Heart left ventricle (tissue), 13 donors: ENCODE measurements around the gene ETS2.

Experiments used
- POLR2A ChIP-seq, 2 donors: fragments of 450-650 bp; IDR thresholded peaks; one replicate each; pipeline ENCODE4 v1.6.1; 2017; ENCODE audit warnings: antibody characterized with exemption in 2 of 2, mild to moderate bottlenecking in 2 of 2, moderate library complexity in 2 of 2
- TF ChIP-seq, protein P1 (sequence below), 12 donors: fragments of 200-600 bp; sonication (generic) in 4 of 12; IDR thresholded peaks; one replicate each; pipeline versions ENCODE4 v1.5.0 to v1.8.0; 2018 to 2022; ENCODE audit warnings: antibody characterized with exemption in 12 of 12, mild to moderate bottlenecking in 5 of 12
- donor health status: ischemic (EF 13 %, LVEDD 7.1; RV severe dilation, severe dysfunction).
- donor health status: DM: no; HTN: yes; CAD: no.
- donor health status: DM: no; HTN: no; CAD: no.
- donor health status: ischemic (EF 25% LVEDD 6.9; RV normal size, moderate dysfunction).
- donor health status: ischemic (EF 25% LVEDD 5.7; RV mildly dilated, moderate dysfunction).
- donor health status: ischemic (EF 35%, LVEDD 5.7; RV mildly dilated, moderate dysfunction).
- donor health status: nonischemic (EF 11% LVEDD 7.7; RV severe dilation, severe dysfunction).
- donor health status: DM: yes; HTN: yes; CAD: no.
- donor health status: PGD.
- donor health status: ischemic (EF 29% LVEDD 5.4; RV normal size, mild dysfunction).
- donor health status: nonischemic (EF 23%, LVEDD 6.1; RV moderate dilation, normal function).

DNA sequence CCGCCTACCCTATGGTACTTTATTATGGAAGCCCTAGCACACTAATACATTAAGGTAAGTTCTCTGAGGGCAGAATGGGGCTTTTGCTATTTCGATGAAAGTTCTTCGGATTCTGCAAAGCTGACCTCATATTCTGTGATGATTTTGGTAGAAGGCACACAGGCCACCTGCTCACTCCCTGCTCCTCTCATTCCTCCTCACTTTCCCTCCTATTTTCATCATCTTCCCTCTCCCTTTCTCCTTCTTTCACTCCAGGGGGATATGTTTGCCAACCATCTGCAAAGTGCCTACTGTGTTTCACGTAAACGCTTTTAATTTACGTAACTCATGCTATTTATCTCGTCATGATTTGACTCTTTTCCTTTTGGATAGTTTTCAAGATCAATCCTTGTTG lies 45.0 kb upstream of the ETS2 start:
- TF ChIP-seq, protein P1, sequence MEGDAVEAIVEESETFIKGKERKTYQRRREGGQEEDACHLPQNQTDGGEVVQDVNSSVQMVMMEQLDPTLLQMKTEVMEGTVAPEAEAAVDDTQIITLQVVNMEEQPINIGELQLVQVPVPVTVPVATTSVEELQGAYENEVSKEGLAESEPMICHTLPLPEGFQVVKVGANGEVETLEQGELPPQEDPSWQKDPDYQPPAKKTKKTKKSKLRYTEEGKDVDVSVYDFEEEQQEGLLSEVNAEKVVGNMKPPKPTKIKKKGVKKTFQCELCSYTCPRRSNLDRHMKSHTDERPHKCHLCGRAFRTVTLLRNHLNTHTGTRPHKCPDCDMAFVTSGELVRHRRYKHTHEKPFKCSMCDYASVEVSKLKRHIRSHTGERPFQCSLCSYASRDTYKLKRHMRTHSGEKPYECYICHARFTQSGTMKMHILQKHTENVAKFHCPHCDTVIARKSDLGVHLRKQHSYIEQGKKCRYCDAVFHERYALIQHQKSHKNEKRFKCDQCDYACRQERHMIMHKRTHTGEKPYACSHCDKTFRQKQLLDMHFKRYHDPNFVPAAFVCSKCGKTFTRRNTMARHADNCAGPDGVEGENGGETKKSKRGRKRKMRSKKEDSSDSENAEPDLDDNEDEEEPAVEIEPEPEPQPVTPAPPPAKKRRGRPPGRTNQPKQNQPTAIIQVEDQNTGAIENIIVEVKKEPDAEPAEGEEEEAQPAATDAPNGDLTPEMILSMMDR (IDR thresholded peaks at IDR 0.05) = no peak
- no peak for TF ChIP-seq POLR2A (IDR thresholded peaks at IDR 0.05)
